B cell (primary cell): Measurements from ENCODE around the gene GALNT17.

Source experiments
- CTCF ChIP-seq: fragments of 200-600 bp; IDR thresholded peaks from one replicate; pipeline ENCODE4 v1.8.0; 2022; ENCODE audit warnings: antibody characterized with exemption, mild to moderate bottlenecking
- EZH2 ChIP-seq: IDR thresholded peaks from 2 replicates; pipeline ENCODE4 v1.6.1; 2012; ENCODE audit warnings: borderline replicate concordance, low read depth, mild to moderate bottlenecking, moderate library complexity, low read length; ENCODE audit not compliant: insufficient read depth, poor library complexity, severe bottlenecking

GRCh38 chr7:71511361-71511807 lies 379.4 kb downstream of the GALNT17 start:
- TF ChIP-seq CTCF (no peak), EZH2 (no peak)
